Activated CD4-positive, alpha-beta memory T cell treated with anti-CD3 and anti-CD28 coated beads, Interleukin-2, amount 10 ng/mL, durations not matched to agents 7 days and 5 days (primary cell): ENCODE measurements around the gene ZFAND3. TPM values are rescaled to one million over a fixed set of nuclear protein-coding genes. Genes with fewer than 3 reads are reported as not detected.

Source experiments
- CTCF ChIA-PET: fragments of 350-600 bp; sonication (Branson Sonifier 250); formaldehyde crosslinking; loops from one replicate; lab custom pipeline; 2021; ENCODE audit warnings: antibody characterized with exemption, inconsistent platforms; lab: Charles Lee
- POLR2A ChIA-PET: fragments of 350-600 bp; sonication (Branson Sonifier 250); formaldehyde crosslinking; loops from one replicate; lab custom pipeline; 2021; ENCODE audit warnings: antibody characterized with exemption; lab: Charles Lee
- DNase-seq: peaks from one replicate; pipeline ENCODE4 v3.0.0-alpha.2; 2020
- H3K27ac Mint-ChIP-seq: one replicate; pipeline ENCODE4 v1.8.0; 2021; ENCODE audit warnings: mild to moderate bottlenecking, mixed read lengths
- H3K27me3 Mint-ChIP-seq: one replicate; pipeline ENCODE4 v1.8.0; 2021; ENCODE audit warnings: mixed read lengths
- H3K36me3 Mint-ChIP-seq: one replicate; pipeline ENCODE4 v1.8.0; 2021; ENCODE audit warnings: low read depth, mixed read lengths
- H3K4me1 Mint-ChIP-seq: one replicate; pipeline ENCODE4 v1.8.0; 2021; ENCODE audit warnings: mixed read lengths
- H3K4me3 Mint-ChIP-seq: one replicate; pipeline ENCODE4 v1.8.0; 2021; ENCODE audit warnings: mild to moderate bottlenecking, mixed read lengths
- H3K9me3 Mint-ChIP-seq: one replicate; pipeline ENCODE4 v1.8.0; 2021; ENCODE audit warnings: mixed read lengths
- total RNA-seq, 2 experiments: library from RNA; stranded (reverse); gene quantifications; one replicate each; pipeline ENCODE4 v1.2.3, GENCODE V29; 2021

Gene ZFAND3
- total RNA-seq, 2 experiments from 2014 or later: 35.2 to 38.2 TPM

GRCh38 chr6:37785663-37786270 is 33.8 kb upstream of the ZFAND3 start:
- CTCF ChIA-PET: interaction anchor here (2.0 kb wide), 1 partner anchor 33 kb away, joined by 4 read pairs; no protein-coding TSS in a partner anchor
- no peak overlapping the region for H3K4me3 Mint-ChIP-seq

GRCh38 chr6:37787216-37787615 is 32.3 kb upstream of the ZFAND3 start:
- ChIA-PET CTCF (interaction anchor here (2.0 kb wide), 1 partner anchor 31 kb away, joined by 4 read pairs; no protein-coding TSS in a partner anchor), POLR2A (no interaction called here)
- no peak overlapping the region for H3K27ac Mint-ChIP-seq
- H3K9me3 Mint-ChIP-seq: no peaks in the 10 kb centered on the region
- no peaks in the 10 kb centered on the region for H3K36me3 Mint-ChIP-seq
- H3K4me3 Mint-ChIP-seq: no peak overlapping the region
- peaks cover 22% of the 10 kb centered on the region for H3K4me1 Mint-ChIP-seq
- H3K27me3 Mint-ChIP-seq: peaks cover 31% of the 10 kb centered on the region
- DNase-seq: no peak

More at GRCh38 chr6:37785663-37786270, 33.8 kb upstream of the ZFAND3 start:
- Mint-ChIP-seq H3K36me3 (no peaks in the 10 kb centered on the region), H3K9me3 (no peaks in the 10 kb centered on the region), H3K4me1 (peaks cover 13% of the 10 kb centered on the region), H3K27me3 (peaks cover 31% of the 10 kb centered on the region), H3K27ac (no peak overlapping the region)
- POLR2A ChIA-PET: no interaction called here
- no peak for DNase-seq

- Mint-ChIP-seq H3K9me3 (no peaks in the 10 kb centered on the region), H3K4me3 (no peak overlapping the region), H3K27me3 (peaks cover 27% of the 10 kb centered on the region), H3K4me1 (peaks cover 19% of the 10 kb centered on the region), H3K36me3 (no peaks in the 10 kb centered on the region), H3K27ac (no peak overlapping the region)
- DNase-seq: no peak
- CTCF ChIA-PET: no interaction called here
- POLR2A ChIA-PET: interaction anchor here (1.0 kb wide), 1 partner anchor 31 kb away, joined by 3 read pairs; the partner anchor contains the start of gene ZFAND3
These were observed 31.3 kb upstream of the ZFAND3 start for GRCh38 chr6:37788259-37788658.

GRCh38 chr6:37791156-37791919 is 28.2 kb upstream of the ZFAND3 start:
- no peak overlapping the region for H3K4me3 Mint-ChIP-seq
- peaks cover 10% of the 10 kb centered on the region for H3K4me1 Mint-ChIP-seq

GRCh38 chr6:37792457-37793033 is 27.0 kb upstream of the ZFAND3 start:
- ChIA-PET POLR2A (no interaction called here), CTCF (interaction anchor here (0.7 to 1.2 kb wide), 3 partner anchors 20 to 864 kb away, joined by 3 to 5 read pairs (median 4); no protein-coding TSS in a partner anchor)
- Mint-ChIP-seq H3K27ac (no peak overlapping the region), H3K4me1 (peaks cover 10% of the 10 kb centered on the region), H3K36me3 (no peaks in the 10 kb centered on the region), H3K27me3 (no peaks in the 10 kb centered on the region), H3K4me3 (no peak overlapping the region), H3K9me3 (no peaks in the 10 kb centered on the region)
- DNase-seq: no peak

More at GRCh38 chr6:37791156-37791919, 28.2 kb upstream of the ZFAND3 start:
- no peaks in the 10 kb centered on the region for H3K27me3 Mint-ChIP-seq
- no peak overlapping the region for H3K27ac Mint-ChIP-seq
- DNase-seq: peak; percentile 83
- H3K36me3 Mint-ChIP-seq: no peaks in the 10 kb centered on the region
- ChIA-PET CTCF (interaction anchor here (0.5 to 1.3 kb wide), 18 partner anchors 16 to 929 kb away, joined by 3 to 12 read pairs (median 3); partner anchors contain the start of gene ZFAND3), POLR2A (no interaction called here)
- H3K9me3 Mint-ChIP-seq: no peaks in the 10 kb centered on the region

- DNase-seq: no peak
- Mint-ChIP-seq H3K36me3 (no peaks in the 10 kb centered on the region), H3K4me3 (no peak overlapping the region), H3K9me3 (no peaks in the 10 kb centered on the region), H3K27ac (no peak overlapping the region), H3K27me3 (no peaks in the 10 kb centered on the region), H3K4me1 (peaks cover 10% of the 10 kb centered on the region)
- POLR2A ChIA-PET: no interaction called here
- CTCF ChIA-PET: no interaction called here
These were observed 26.5 kb upstream of the ZFAND3 start for GRCh38 chr6:37793067-37793466.

- CTCF ChIA-PET: no interaction called here
These were observed 24.7 kb upstream of the ZFAND3 start for GRCh38 chr6:37794825-37795224.

GRCh38 chr6:37798436-37799262 is 20.9 kb upstream of the ZFAND3 start:
- DNase-seq: no peak
- peaks cover 2% of the 10 kb centered on the region for H3K4me1 Mint-ChIP-seq
- no peaks in the 10 kb centered on the region for H3K36me3 Mint-ChIP-seq
- H3K27ac Mint-ChIP-seq: no peak overlapping the region
- peaks cover 4% of the 10 kb centered on the region for H3K27me3 Mint-ChIP-seq
- POLR2A ChIA-PET: interaction anchor here (2.2 kb wide), 1 partner anchor 20 kb away, joined by 6 read pairs; the partner anchor contains the start of gene ZFAND3
- CTCF ChIA-PET: no interaction called here
- no peak overlapping the region for H3K4me3 Mint-ChIP-seq
- no peaks in the 10 kb centered on the region for H3K9me3 Mint-ChIP-seq

More at GRCh38 chr6:37794825-37795224, 24.7 kb upstream of the ZFAND3 start:
- Mint-ChIP-seq H3K27ac (no peak overlapping the region), H3K4me3 (no peak overlapping the region), H3K9me3 (no peaks in the 10 kb centered on the region), H3K4me1 (peaks cover 10% of the 10 kb centered on the region), H3K27me3 (peaks cover 1% of the 10 kb centered on the region), H3K36me3 (no peaks in the 10 kb centered on the region)
- DNase-seq: no peak
- POLR2A ChIA-PET: interaction anchor here (1.2 kb wide), 1 partner anchor 23 kb away, joined by 3 read pairs; no protein-coding TSS in a partner anchor

- Mint-ChIP-seq H3K27ac (no peak overlapping the region), H3K4me3 (no peak overlapping the region), H3K4me1 (peaks cover 2% of the 10 kb centered on the region), H3K27me3 (peaks cover 4% of the 10 kb centered on the region), H3K36me3 (no peaks in the 10 kb centered on the region), H3K9me3 (no peaks in the 10 kb centered on the region)
- DNase-seq: no peak
- ChIA-PET CTCF (no interaction called here), POLR2A (interaction anchor here (2.2 kb wide), 1 partner anchor 20 kb away, joined by 6 read pairs; the partner anchor contains the start of gene ZFAND3)
These were observed 20.3 kb upstream of the ZFAND3 start for GRCh38 chr6:37799263-37799644.

- peaks cover 4% of the 10 kb centered on the region for H3K27me3 Mint-ChIP-seq
- peaks cover 2% of the 10 kb centered on the region for H3K4me1 Mint-ChIP-seq
- no peak overlapping the region for H3K27ac Mint-ChIP-seq
- no peak overlapping the region for H3K4me3 Mint-ChIP-seq
- ChIA-PET POLR2A (interaction anchor here (0.9 kb wide), 1 partner anchor 18 kb away, joined by 3 read pairs; no protein-coding TSS in a partner anchor), CTCF (no interaction called here)
- no peaks in the 10 kb centered on the region for H3K36me3 Mint-ChIP-seq
- DNase-seq: no peak
- no peaks in the 10 kb centered on the region for H3K9me3 Mint-ChIP-seq
These were observed 18.6 kb upstream of the ZFAND3 start for GRCh38 chr6:37800703-37801604.

GRCh38 chr6:37801605-37801940 is 18.0 kb upstream of the ZFAND3 start:
- H3K36me3 Mint-ChIP-seq: no peaks in the 10 kb centered on the region
- DNase-seq: no peak
- POLR2A ChIA-PET: interaction anchor here (0.9 kb wide), 1 partner anchor 17 kb away, joined by 3 read pairs; no protein-coding TSS in a partner anchor
- peaks cover 2% of the 10 kb centered on the region for H3K4me1 Mint-ChIP-seq
- CTCF ChIA-PET: no interaction called here
- H3K4me3 Mint-ChIP-seq: no peak overlapping the region
- no peak overlapping the region for H3K27ac Mint-ChIP-seq
- H3K27me3 Mint-ChIP-seq: peaks cover 4% of the 10 kb centered on the region
- H3K9me3 Mint-ChIP-seq: no peaks in the 10 kb centered on the region
